K562 treated with DMSO at 1 percent for 4 hours (cell line): Measurements from ENCODE around the gene BRI3BP. TPM values are rescaled to one million over a fixed set of nuclear protein-coding genes. Genes with fewer than 3 reads are reported as not detected.

Experiments
- total RNA-seq: library from RNA; unstranded; fragments of 300-600 nt; gene quantifications from 2 replicates; pipeline ENCODE4 v1.2.3, GENCODE V29; 2022; ENCODE audit not compliant: insufficient read depth

Gene BRI3BP
- 5.9 and 8.6 TPM in 2 replicates for total RNA-seq

DNA sequence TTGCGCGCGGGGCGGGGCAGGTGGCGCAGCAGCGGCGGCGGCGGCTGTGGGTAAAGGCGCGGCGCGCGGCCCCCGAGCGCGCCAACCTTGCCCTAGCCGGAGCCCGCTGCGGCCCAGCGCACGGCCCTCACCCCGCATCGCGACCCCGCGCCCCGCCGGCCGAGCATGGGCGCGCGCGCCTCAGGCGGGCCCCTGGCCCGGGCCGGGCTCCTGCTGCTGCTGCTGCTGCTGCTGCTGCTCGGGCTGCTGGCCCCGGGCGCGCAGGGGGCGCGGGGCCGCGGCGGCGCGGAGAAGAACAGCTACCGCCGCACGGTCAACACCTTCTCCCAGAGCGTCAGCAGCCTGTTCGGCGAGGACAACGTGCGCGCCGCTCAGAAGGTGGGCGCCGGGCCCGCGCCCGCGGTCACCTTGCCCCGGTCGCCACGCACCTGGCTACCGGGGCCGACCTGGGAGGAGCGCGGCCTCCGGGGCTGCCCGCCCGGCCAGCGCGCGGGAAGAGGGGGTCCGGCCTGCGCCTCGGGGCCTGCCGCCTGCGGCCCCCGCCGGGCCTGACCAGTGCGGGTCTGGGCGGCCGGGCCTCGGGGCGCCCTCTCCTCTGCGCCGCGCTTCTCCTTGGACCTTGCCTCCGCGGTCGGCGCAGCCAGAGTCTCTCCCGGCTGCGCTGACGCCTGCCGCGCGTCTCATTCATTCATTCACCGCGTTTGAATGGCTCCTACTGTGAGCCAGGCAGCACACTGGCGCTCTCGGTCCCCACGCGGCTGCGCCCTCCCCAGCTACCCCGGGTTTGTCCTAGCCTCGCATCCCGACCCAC is at the start of gene BRI3BP:
Gene BRI3BP, plus strand, starts transcription at position 20 of the 811 bp plus-strand sequence. Its CDS starts 146 bp downstream, at position 166.

DNA sequence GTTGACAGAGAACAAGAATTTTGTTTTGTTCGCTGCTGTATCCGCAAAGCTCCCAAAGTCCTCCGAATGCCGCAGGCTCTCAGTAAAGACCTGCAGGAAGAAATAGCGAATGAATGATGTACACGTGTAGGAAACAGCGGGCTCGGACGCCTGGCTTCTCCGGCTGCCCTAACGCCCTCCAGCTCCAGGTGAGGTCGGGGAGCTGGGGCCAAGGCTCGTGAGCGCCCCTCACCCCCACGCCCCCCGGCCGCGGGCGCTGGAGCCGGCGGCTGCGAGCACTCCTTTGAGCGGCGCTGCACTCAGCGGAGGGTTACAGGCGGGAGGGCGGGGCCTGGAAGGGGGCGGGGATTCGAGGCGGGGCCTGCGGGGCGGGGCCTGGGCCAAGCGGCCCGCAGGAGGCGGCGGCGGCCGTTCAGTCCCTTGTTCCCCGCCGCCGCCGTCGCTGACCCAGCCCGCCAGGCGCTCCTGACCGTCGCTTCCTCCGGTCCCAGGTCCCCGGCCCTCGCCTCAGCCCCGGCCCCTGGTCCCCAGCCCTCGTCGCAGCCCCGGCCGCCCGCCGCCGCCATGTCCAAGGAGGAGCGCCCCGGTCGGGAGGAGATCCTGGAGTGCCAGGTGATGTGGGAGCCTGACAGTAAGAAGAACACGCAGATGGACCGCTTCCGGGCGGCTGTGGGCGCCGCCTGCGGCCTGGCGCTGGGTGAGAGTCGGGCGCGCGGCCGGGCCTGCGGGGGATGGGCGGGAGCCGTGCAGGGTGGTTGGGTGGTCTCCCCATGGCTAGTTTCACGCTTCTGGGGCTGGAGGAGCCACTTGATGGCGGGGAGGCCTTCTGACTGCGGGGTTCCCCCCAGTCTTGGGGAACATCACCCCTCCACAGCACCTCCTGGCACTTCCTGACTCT is 71.8 kb downstream of the BRI3BP start, which contains the start of gene AACS:
Gene AACS, plus strand, starts transcription at position 415 of the 898 bp plus-strand sequence. Its CDS starts 150 bp downstream, at position 565.

Other genes starting within 250 kb of the BRI3BP start
- 58.8 and 75.4 TPM in 2 replicates for gene SCARB1, start 129.8 kb upstream of the BRI3BP start, total RNA-seq
- 1,134 and 1,238 TPM in 2 replicates for gene UBC, start 79.0 kb upstream of the BRI3BP start, total RNA-seq
- gene DHX37, start 4.5 kb upstream of the BRI3BP start, total RNA-seq, result 10.0 and 11.5 TPM in 2 replicates
- 17.5 and 22.7 TPM in 2 replicates for gene AACS, start 71.8 kb downstream of the BRI3BP start, total RNA-seq
- gene TMEM132B, start 192.7 kb downstream of the BRI3BP start, total RNA-seq, result not detected in 2 replicates